Measurements from ENCODE around the gene LILRB4. TPM values are rescaled to one million over a fixed set of nuclear protein-coding genes. Genes with fewer than 3 reads are reported as not detected.
"Not testable (repeated sequence)": the region's sequence is repeated elsewhere in the genome, so short reads cannot be mapped to it uniquely, and the experiment has no call there.

The LILRB4 gene
- total and polyA plus RNA-seq, 9 of the 15 experiments (the other 6 are each of a cell fraction or from before 2014, with no cell fraction given) = not detected

DNA sequence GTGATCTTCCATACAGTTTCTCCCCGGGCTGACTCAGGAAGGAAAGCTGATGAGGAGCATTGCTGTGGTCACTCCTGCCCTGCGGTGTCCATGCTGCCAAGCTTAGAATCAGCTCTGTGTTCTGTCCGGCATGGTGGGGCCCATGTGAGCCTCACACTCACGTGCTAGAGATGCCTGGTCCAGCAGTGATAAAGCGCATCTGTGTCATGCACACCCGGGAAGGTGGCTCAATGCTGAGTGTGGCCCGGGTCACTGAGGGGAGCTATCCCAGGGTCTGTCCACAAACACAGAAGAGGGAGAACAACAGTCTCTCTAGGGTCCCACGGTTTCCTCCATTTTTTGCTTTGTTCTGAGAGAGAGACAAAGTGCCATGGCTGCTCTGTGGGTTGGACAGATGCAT is 36.0 kb upstream of the LILRB4 start:
- no TSS peak for BruUV-seq (replicated peaks)
- Histone ChIP-seq H2AFZ (ENCODE audit: low read depth, low read length) (no peak overlapping the region), H3K27me3 (ENCODE audit: control insufficient read depth in 2 of 2, insufficient read depth in 2 of 2, low read length in 2 of 2) (peaks cover 3 to 24% of the 10 kb centered on the region in 2 experiments; a peak in 3 of 5 replicates)

DNA sequence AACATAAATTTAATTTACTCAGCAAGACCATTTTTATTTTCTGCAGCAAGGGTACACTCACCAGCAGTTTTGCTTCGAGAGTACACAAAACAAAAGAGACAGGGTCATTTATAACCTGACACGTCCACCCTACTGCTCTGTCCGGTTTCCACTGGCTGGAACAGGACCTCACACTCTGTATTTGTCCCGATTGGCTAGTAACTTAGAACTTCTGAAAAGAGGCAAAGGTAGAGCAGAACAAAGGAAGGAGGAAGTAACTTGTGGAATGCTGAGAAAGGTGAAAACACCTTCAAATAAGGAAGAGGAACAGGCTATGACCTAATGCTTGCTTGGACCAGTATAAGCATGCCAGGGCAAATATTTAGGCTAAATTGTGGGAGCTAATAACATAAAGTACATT is 34.9 kb upstream of the LILRB4 start:
- POLR2A ChIA-PET = interaction anchor here (1.2 kb wide), 1 partner anchor 9 kb away, joined by 3 read pairs; no protein-coding TSS in a partner anchor
- H3K4me1 ChIP-seq (replicated peaks in 1 of 2; ENCODE audit: control insufficient read depth in 2 of 2, insufficient read depth in 2 of 2, low read length in 2 of 2); H3K27ac ChIP-seq (ENCODE audit: extremely low read depth, low read depth, low read length); H3K4me2 ChIP-seq (ENCODE audit: insufficient read depth, low read length); BruUV-seq (replicated peaks); FAIRE-seq; intact Hi-C loops (cut with micrococcal nuclease); H3K36me3 ChIP-seq (ENCODE audit: control insufficient read depth, insufficient read depth, low read length); H4K20me1 ChIP-seq (replicated peaks; ENCODE audit: control insufficient read depth, insufficient read depth, low read length); CTCF ChIA-PET (ENCODE audit: low intra/inter-chr PET ratio); H2AFZ ChIP-seq (ENCODE audit: low read depth, low read length); H3K79me2 ChIP-seq (ENCODE audit: control insufficient read depth, insufficient read depth, low read length); DNase-seq (ENCODE audit: extremely low read depth in 1 of 4, low spot score in 3 of 4); H3K9me1 ChIP-seq (ENCODE audit: control insufficient read depth, insufficient read depth, low read length); H3K9me3 ChIP-seq (replicated peaks; ENCODE audit: control insufficient read depth, insufficient read depth, low read depth, low read length); ATAC-seq; H3K9ac ChIP-seq (ENCODE audit: insufficient read depth in 1 of 2, low read depth in 2 of 2, low read length in 2 of 2); H3K4me3 ChIP-seq; in situ Hi-C loops (cut with MboI): not testable (repeated sequence)
- WGBS (ENCODE audit: insufficient coverage, low coverage, missing lambda C conversion rate) = 2% methylated on average over 4 of the region's 4 CpGs
- peaks cover 3 to 32% of the 10 kb centered on the region in 2 experiments; a peak in 3 of 5 replicates for H3K27me3 ChIP-seq (ENCODE audit: control insufficient read depth in 2 of 2, insufficient read depth in 2 of 2, low read length in 2 of 2)
- TF ChIP-seq, protein P1, sequence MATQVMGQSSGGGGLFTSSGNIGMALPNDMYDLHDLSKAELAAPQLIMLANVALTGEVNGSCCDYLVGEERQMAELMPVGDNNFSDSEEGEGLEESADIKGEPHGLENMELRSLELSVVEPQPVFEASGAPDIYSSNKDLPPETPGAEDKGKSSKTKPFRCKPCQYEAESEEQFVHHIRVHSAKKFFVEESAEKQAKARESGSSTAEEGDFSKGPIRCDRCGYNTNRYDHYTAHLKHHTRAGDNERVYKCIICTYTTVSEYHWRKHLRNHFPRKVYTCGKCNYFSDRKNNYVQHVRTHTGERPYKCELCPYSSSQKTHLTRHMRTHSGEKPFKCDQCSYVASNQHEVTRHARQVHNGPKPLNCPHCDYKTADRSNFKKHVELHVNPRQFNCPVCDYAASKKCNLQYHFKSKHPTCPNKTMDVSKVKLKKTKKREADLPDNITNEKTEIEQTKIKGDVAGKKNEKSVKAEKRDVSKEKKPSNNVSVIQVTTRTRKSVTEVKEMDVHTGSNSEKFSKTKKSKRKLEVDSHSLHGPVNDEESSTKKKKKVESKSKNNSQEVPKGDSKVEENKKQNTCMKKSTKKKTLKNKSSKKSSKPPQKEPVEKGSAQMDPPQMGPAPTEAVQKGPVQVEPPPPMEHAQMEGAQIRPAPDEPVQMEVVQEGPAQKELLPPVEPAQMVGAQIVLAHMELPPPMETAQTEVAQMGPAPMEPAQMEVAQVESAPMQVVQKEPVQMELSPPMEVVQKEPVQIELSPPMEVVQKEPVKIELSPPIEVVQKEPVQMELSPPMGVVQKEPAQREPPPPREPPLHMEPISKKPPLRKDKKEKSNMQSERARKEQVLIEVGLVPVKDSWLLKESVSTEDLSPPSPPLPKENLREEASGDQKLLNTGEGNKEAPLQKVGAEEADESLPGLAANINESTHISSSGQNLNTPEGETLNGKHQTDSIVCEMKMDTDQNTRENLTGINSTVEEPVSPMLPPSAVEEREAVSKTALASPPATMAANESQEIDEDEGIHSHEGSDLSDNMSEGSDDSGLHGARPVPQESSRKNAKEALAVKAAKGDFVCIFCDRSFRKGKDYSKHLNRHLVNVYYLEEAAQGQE (IDR thresholded peaks at IDR 0.05; ENCODE audit: borderline replicate concordance) = 0 out of 2 replicates have a peak, but pooled peaks have one; percentile 18
- TF ChIP-seq, protein P1 (CRISPR knock-in tag; IDR thresholded peaks at IDR 0.05; ENCODE audit: low read depth) = not testable (repeated sequence)

More for the DNA sequence above, 36.0 kb upstream of the LILRB4 start:
- ATAC-seq = no peak
- Histone ChIP-seq H3K4me2 (ENCODE audit: insufficient read depth, low read length) (no peak overlapping the region), H3K9me3 (replicated peaks; ENCODE audit: control insufficient read depth, insufficient read depth, low read depth, low read length) (no peaks in the 10 kb centered on the region), H3K79me2 (ENCODE audit: control insufficient read depth, insufficient read depth, low read length) (no peaks in the 10 kb centered on the region), H3K9me1 (ENCODE audit: control insufficient read depth, insufficient read depth, low read length) (no peaks in the 10 kb centered on the region), H4K20me1 (replicated peaks; ENCODE audit: control insufficient read depth, insufficient read depth, low read length) (no peaks in the 10 kb centered on the region), H3K27ac (ENCODE audit: extremely low read depth, low read depth, low read length) (no peak overlapping the region), H3K9ac (ENCODE audit: insufficient read depth in 1 of 2, low read depth in 2 of 2, low read length in 2 of 2) (no peak overlapping the region), H3K36me3 (ENCODE audit: control insufficient read depth, insufficient read depth, low read length) (no peaks in the 10 kb centered on the region), H3K4me3 (no peak overlapping the region), H3K4me1 (replicated peaks in 1 of 2; ENCODE audit: control insufficient read depth in 2 of 2, insufficient read depth in 2 of 2, low read length in 2 of 2) (no peaks in the 10 kb centered on the region)
- DNase-seq (ENCODE audit: extremely low read depth in 1 of 4, low spot score in 3 of 4) = no peak
- TF ChIP-seq BHLHE40 (IDR thresholded peaks at IDR 0.05; ENCODE audit: low read length) = peak; percentile 24; the same call in 1 of the 2 replicates
- TF ChIP-seq, protein P2, sequence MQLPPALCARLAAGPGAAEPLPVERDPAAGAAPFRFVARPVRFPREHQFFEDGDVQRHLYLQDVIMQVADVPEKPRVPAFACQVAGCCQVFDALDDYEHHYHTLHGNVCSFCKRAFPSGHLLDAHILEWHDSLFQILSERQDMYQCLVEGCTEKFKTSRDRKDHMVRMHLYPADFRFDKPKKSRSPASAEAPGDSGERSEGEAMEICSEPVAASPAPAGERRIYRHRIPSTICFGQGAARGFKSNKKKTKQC (CRISPR knock-in tag; IDR thresholded peaks at IDR 0.05) = no peak
- intact Hi-C loops (cut with micrococcal nuclease) (no loop called here), in situ Hi-C loops (cut with MboI) (no loop called here)
- ChIA-PET POLR2A (interaction anchor here (0.5 to 1.2 kb wide), 2 partner anchors 10 to 178 kb away, joined by 3 to 4 read pairs; partner anchors contain the start of gene LENG8), CTCF (ENCODE audit: low intra/inter-chr PET ratio) (no interaction called here)
- WGBS (ENCODE audit: insufficient coverage, low coverage, missing lambda C conversion rate) = 1% methylated on average over 8 of the region's 8 CpGs
- FAIRE-seq = no peak

All from K562 (cell line).